ENCODE results near the gene ZCCHC2.

ZCCHC2 gene

GRCh38 chr18:62609764-62610163, 86.9 kb downstream of the ZCCHC2 start:
- Histone ChIP-seq H3K9me3 (ENCODE audit: control insufficient read depth, insufficient read depth, low read length) (no peaks in the 10 kb centered on the region), H3K4me1 (ENCODE audit: control insufficient read depth, low read length) (peaks cover 6% of the 10 kb centered on the region), H3K27ac (ENCODE audit: low read depth, low read length) (no peak overlapping the region), H3K9me2 (replicated peaks; ENCODE audit: control insufficient read depth, low read length) (no peaks in the 10 kb centered on the region), H3K27me3 (ENCODE audit: control insufficient read depth, low read length) (peaks cover 21% of the 10 kb centered on the region), H3K36me3 (ENCODE audit: control insufficient read depth, low read length) (no peaks in the 10 kb centered on the region), H4K20me1 (ENCODE audit: control insufficient read depth, insufficient read depth, low read depth, low read length) (no peaks in the 10 kb centered on the region), H3F3A (ENCODE audit: control insufficient read depth, insufficient read depth) (no peaks in the 10 kb centered on the region), H3K4me3 (ENCODE audit: low read length) (no peak overlapping the region), H3K4me2 (ENCODE audit: low read length) (no peak overlapping the region), H3K79me2 (ENCODE audit: control insufficient read depth, low read length) (no peaks in the 10 kb centered on the region)
- no peak for TF ChIP-seq CTCF (IDR thresholded peaks at IDR 0.05; ENCODE audit: low read depth, low read length, poor library complexity, severe bottlenecking)
- TF ChIP-seq EZH2phosphoT487 (IDR thresholded peaks at IDR 0.05; ENCODE audit: borderline replicate concordance, low read length): no peak

GRCh38 chr18:62610351-62610700, 87.5 kb downstream of the ZCCHC2 start:
- H3K4me1 ChIP-seq (ENCODE audit: control insufficient read depth, low read length): peaks cover 6% of the 10 kb centered on the region
- H3K9me2 ChIP-seq (replicated peaks; ENCODE audit: control insufficient read depth, low read length): no peaks in the 10 kb centered on the region
- H3K36me3 ChIP-seq (ENCODE audit: control insufficient read depth, low read length): no peaks in the 10 kb centered on the region
- TF ChIP-seq CTCF (IDR thresholded peaks at IDR 0.05; ENCODE audit: low read depth, low read length, poor library complexity, severe bottlenecking): no peak
- no peak for TF ChIP-seq EZH2phosphoT487 (IDR thresholded peaks at IDR 0.05; ENCODE audit: borderline replicate concordance, low read length)
- no peaks in the 10 kb centered on the region for H3F3A ChIP-seq (ENCODE audit: control insufficient read depth, insufficient read depth)
- H3K79me2 ChIP-seq (ENCODE audit: control insufficient read depth, low read length): no peaks in the 10 kb centered on the region
- H3K4me3 ChIP-seq (ENCODE audit: low read length): no peak overlapping the region
- H3K9me3 ChIP-seq (ENCODE audit: control insufficient read depth, insufficient read depth, low read length): no peaks in the 10 kb centered on the region
- no peak overlapping the region for H3K27ac ChIP-seq (ENCODE audit: low read depth, low read length)
- H3K4me2 ChIP-seq (ENCODE audit: low read length): no peak overlapping the region
- peaks cover 23% of the 10 kb centered on the region for H3K27me3 ChIP-seq (ENCODE audit: control insufficient read depth, low read length)
- no peaks in the 10 kb centered on the region for H4K20me1 ChIP-seq (ENCODE audit: control insufficient read depth, insufficient read depth, low read depth, low read length)

- Histone ChIP-seq H3K9me2 (replicated peaks; ENCODE audit: control insufficient read depth, low read length) (no peaks in the 10 kb centered on the region), H3K4me1 (ENCODE audit: control insufficient read depth, low read length) (peaks cover 6% of the 10 kb centered on the region), H3K9me3 (ENCODE audit: control insufficient read depth, insufficient read depth, low read length) (no peaks in the 10 kb centered on the region), H3F3A (ENCODE audit: control insufficient read depth, insufficient read depth) (no peaks in the 10 kb centered on the region), H3K4me3 (ENCODE audit: low read length) (no peak overlapping the region), H3K4me2 (ENCODE audit: low read length) (no peak overlapping the region), H3K79me2 (ENCODE audit: control insufficient read depth, low read length) (no peaks in the 10 kb centered on the region), H3K27me3 (ENCODE audit: control insufficient read depth, low read length) (peaks cover 23% of the 10 kb centered on the region), H3K36me3 (ENCODE audit: control insufficient read depth, low read length) (no peaks in the 10 kb centered on the region), H4K20me1 (ENCODE audit: control insufficient read depth, insufficient read depth, low read depth, low read length) (no peaks in the 10 kb centered on the region), H3K27ac (ENCODE audit: low read depth, low read length) (no peak overlapping the region)
- TF ChIP-seq EZH2phosphoT487 (IDR thresholded peaks at IDR 0.05; ENCODE audit: borderline replicate concordance, low read length): no peak
- no peak for TF ChIP-seq CTCF (IDR thresholded peaks at IDR 0.05; ENCODE audit: low read depth, low read length, poor library complexity, severe bottlenecking)
Observed at GRCh38 chr18:62610701-62611411, 88.0 kb downstream of the ZCCHC2 start.
